Loucy (cell line): ENCODE measurements around the gene EFCAB5.
"Not testable (repeated sequence)": the region's sequence is repeated elsewhere in the genome, so short reads cannot be mapped to it uniquely, and the experiment has no call there.

Source experiments
- H2AFZ ChIP-seq: fragments of 200-600 bp; sonication (generic); 2 replicates; pipeline ENCODE4 v1.6.0; 2016; ENCODE audit warnings: antibody characterized with exemption, mild to moderate bottlenecking, low read length, moderate library complexity
- H3F3A ChIP-seq: fragments of 200-600 bp; 2 replicates; pipeline ENCODE4 v1.6.0; 2016; ENCODE audit warnings: antibody characterized with exemption, low read depth, mild to moderate bottlenecking
- H3K27me3 ChIP-seq: fragments of 200-600 bp; sonication (generic); 2 replicates; pipeline ENCODE4 v1.6.1; 2014; ENCODE audit warnings: low read length, mild to moderate bottlenecking; ENCODE audit not compliant: insufficient read depth, poor library complexity, severe bottlenecking
- H3K36me3 ChIP-seq: fragments of 200-600 bp; sonication (generic); 2 replicates; pipeline ENCODE4 v1.6.1; 2016; ENCODE audit warnings: low read length; ENCODE audit not compliant: insufficient read depth
- H3K4me1 ChIP-seq: fragments of 200-600 bp; sonication (generic); 2 replicates; pipeline ENCODE4 v1.5.1; 2014; ENCODE audit warnings: low read length, mild to moderate bottlenecking; ENCODE audit not compliant: insufficient read depth, poor library complexity, severe bottlenecking
- H3K4me2 ChIP-seq: fragments of 200-600 bp; sonication (generic); 2 replicates; pipeline ENCODE4 v1.6.0; 2014; ENCODE audit warnings: antibody characterized with exemption, low read length, low read depth, mild to moderate bottlenecking; ENCODE audit not compliant: poor library complexity, severe bottlenecking
- H3K4me3 ChIP-seq: fragments of 200-600 bp; sonication (generic); 2 replicates; pipeline ENCODE4 v1.5.1; 2014; ENCODE audit warnings: low read length, mild to moderate bottlenecking, mixed read lengths; ENCODE audit not compliant: poor library complexity, severe bottlenecking
- H3K79me2 ChIP-seq: fragments of 200-600 bp; sonication (generic); 2 replicates; pipeline ENCODE4 v1.6.1; 2014; ENCODE audit warnings: low read length; ENCODE audit not compliant: insufficient read depth
- H3K9ac ChIP-seq: fragments of 200-600 bp; sonication (generic); 2 replicates; pipeline ENCODE4 v1.6.0; 2014; ENCODE audit warnings: mild to moderate bottlenecking, low read depth, low read length, moderate library complexity; ENCODE audit not compliant: poor library complexity, severe bottlenecking
- H3K9me2 ChIP-seq: fragments of 200-600 bp; sonication (generic); replicated peaks from 2 replicates; pipeline ENCODE4 v1.6.1; 2016; ENCODE audit warnings: low read depth, low read length, mixed read lengths
- H3K9me3 ChIP-seq: fragments of 200-600 bp; sonication (generic); 2 replicates; pipeline ENCODE4 v1.6.1; 2014; ENCODE audit warnings: mild to moderate bottlenecking, antibody characterized with exemption, low read length, low read depth; ENCODE audit not compliant: insufficient read depth
- H4K20me1 ChIP-seq: fragments of 200-600 bp; sonication (generic); 2 replicates; pipeline ENCODE4 v1.6.0; 2014; ENCODE audit warnings: antibody characterized with exemption, low read length, mild to moderate bottlenecking; ENCODE audit not compliant: insufficient read depth, poor library complexity, severe bottlenecking
- EZH2phosphoT487 ChIP-seq: fragments of 200-600 bp; IDR thresholded peaks from 2 replicates; pipeline ENCODE4 v1.6.1; 2018; ENCODE audit warnings: antibody characterized with exemption, mild to moderate bottlenecking, moderate library complexity, borderline replicate concordance
- TF ChIP-seq, protein P1 (sequence below): fragments of 200-600 bp; sonication (generic); conservative IDR thresholded peaks from 2 replicates; pipeline ENCODE4 v1.5.1; 2014; ENCODE audit warnings: mild to moderate bottlenecking, antibody characterized with exemption, low read length

The EFCAB5 gene

GRCh38 chr17:30082773-30083172 lies 141.3 kb downstream of the EFCAB5 start:
- TF ChIP-seq, protein P1, sequence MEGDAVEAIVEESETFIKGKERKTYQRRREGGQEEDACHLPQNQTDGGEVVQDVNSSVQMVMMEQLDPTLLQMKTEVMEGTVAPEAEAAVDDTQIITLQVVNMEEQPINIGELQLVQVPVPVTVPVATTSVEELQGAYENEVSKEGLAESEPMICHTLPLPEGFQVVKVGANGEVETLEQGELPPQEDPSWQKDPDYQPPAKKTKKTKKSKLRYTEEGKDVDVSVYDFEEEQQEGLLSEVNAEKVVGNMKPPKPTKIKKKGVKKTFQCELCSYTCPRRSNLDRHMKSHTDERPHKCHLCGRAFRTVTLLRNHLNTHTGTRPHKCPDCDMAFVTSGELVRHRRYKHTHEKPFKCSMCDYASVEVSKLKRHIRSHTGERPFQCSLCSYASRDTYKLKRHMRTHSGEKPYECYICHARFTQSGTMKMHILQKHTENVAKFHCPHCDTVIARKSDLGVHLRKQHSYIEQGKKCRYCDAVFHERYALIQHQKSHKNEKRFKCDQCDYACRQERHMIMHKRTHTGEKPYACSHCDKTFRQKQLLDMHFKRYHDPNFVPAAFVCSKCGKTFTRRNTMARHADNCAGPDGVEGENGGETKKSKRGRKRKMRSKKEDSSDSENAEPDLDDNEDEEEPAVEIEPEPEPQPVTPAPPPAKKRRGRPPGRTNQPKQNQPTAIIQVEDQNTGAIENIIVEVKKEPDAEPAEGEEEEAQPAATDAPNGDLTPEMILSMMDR: no peak
- TF ChIP-seq EZH2phosphoT487: no peak
- H3K79me2 ChIP-seq: no peaks in the 10 kb centered on the region

DNA sequence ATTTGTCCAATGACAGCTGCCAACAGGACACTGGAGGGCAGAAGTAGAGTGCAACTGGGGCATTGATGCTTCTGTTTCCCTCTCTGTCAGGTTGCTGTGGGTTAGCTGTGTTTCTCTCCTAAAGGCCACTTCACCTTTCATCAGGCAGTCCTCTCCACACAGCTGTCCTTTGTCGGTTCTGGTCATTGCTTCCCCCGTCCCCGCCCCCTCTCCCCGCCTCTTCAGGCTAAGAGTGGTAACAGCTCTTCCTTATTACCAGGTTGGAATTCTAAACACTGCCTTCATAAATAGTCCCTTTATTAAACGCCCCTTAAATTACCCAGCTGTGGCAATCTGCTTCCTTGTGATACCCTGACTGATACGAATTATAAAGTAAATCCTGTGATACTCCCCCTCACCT lies 143.4 kb downstream of the EFCAB5 start:
- Histone ChIP-seq H4K20me1 (no peaks in the 10 kb centered on the region), H3K27me3 (no peaks in the 10 kb centered on the region), H3K9ac (no peak overlapping the region), H3K4me3 (no peak overlapping the region), H3K36me3 (no peaks in the 10 kb centered on the region), H3F3A (no peaks in the 10 kb centered on the region), H3K9me2 (no peaks in the 10 kb centered on the region), H2AFZ (no peak overlapping the region), H3K4me2 (no peak overlapping the region), H3K4me1 (no peaks in the 10 kb centered on the region), H3K9me3 (no peaks in the 10 kb centered on the region), H3K79me2 (no peaks in the 10 kb centered on the region)
- TF ChIP-seq, protein P1: no peak
- TF ChIP-seq EZH2phosphoT487: no peak

More at GRCh38 chr17:30082773-30083172, 141.3 kb downstream of the EFCAB5 start:
- H3K36me3 ChIP-seq: no peaks in the 10 kb centered on the region
- no peaks in the 10 kb centered on the region for H3K4me1 ChIP-seq
- no peaks in the 10 kb centered on the region for H3K27me3 ChIP-seq
- H4K20me1 ChIP-seq: no peaks in the 10 kb centered on the region
- no peak overlapping the region for H2AFZ ChIP-seq
- H3K4me2 ChIP-seq: no peak overlapping the region
- H3F3A ChIP-seq: no peaks in the 10 kb centered on the region
- H3K9ac ChIP-seq: no peak overlapping the region
- H3K9me2 ChIP-seq: no peaks in the 10 kb centered on the region
- no peaks in the 10 kb centered on the region for H3K9me3 ChIP-seq
- no peak overlapping the region for H3K4me3 ChIP-seq

- Histone ChIP-seq H3K9me2 (no peaks in the 10 kb centered on the region), H3K9ac (no peak overlapping the region), H3K4me1 (no peaks in the 10 kb centered on the region), H3K4me2 (no peak overlapping the region), H3K36me3 (no peaks in the 10 kb centered on the region), H3K27me3 (no peaks in the 10 kb centered on the region), H4K20me1 (no peaks in the 10 kb centered on the region), H3K79me2 (no peaks in the 10 kb centered on the region), H3K4me3 (no peak overlapping the region), H3K9me3 (no peaks in the 10 kb centered on the region), H2AFZ (no peak overlapping the region), H3F3A (no peaks in the 10 kb centered on the region)
- TF ChIP-seq, protein P1: no peak
- no peak for TF ChIP-seq EZH2phosphoT487
These were observed 145.5 kb downstream of the EFCAB5 start for GRCh38 chr17:30086896-30087295.

GRCh38 chr17:30087431-30087830 lies 146.0 kb downstream of the EFCAB5 start:
- not testable (repeated sequence) for H3K36me3 ChIP-seq, H3K4me3 ChIP-seq, H4K20me1 ChIP-seq, H3K27me3 ChIP-seq, H3K4me2 ChIP-seq, H2AFZ ChIP-seq, H3K4me1 ChIP-seq, H3K79me2 ChIP-seq, H3K9ac ChIP-seq, H3F3A ChIP-seq, H3K9me2 ChIP-seq, H3K9me3 ChIP-seq
